Ectodermal cell (in vitro differentiated cells): Measurements from ENCODE around the gene VSTM2L.

Experiments
- H3K27ac ChIP-seq: 2 replicates; pipeline ENCODE4 v1.7.0; 2013; ENCODE audit warnings: mild to moderate bottlenecking, low read depth, low read length; ENCODE audit not compliant: insufficient read depth, poor library complexity, severe bottlenecking
- H3K27me3 ChIP-seq: 2 replicates; pipeline ENCODE4 v1.7.0; 2013; ENCODE audit warnings: mild to moderate bottlenecking, low read length; ENCODE audit not compliant: insufficient read depth, control insufficient read depth, poor library complexity, severe bottlenecking
- H3K36me3 ChIP-seq: one replicate; pipeline ENCODE4 v1.7.0; 2013; ENCODE audit warnings: low read length; ENCODE audit not compliant: control insufficient read depth, insufficient read depth
- H3K4me1 ChIP-seq: one replicate; pipeline ENCODE4 v1.7.0; 2013; ENCODE audit warnings: low read length; ENCODE audit not compliant: control insufficient read depth, insufficient read depth
- H3K4me3 ChIP-seq: 2 replicates; pipeline ENCODE4 v1.7.0; 2013; ENCODE audit warnings: low read depth, low read length, control low read depth; ENCODE audit not compliant: insufficient read depth
- H3K9me3 ChIP-seq: 2 replicates; pipeline ENCODE4 v1.7.0; 2013; ENCODE audit warnings: mild to moderate bottlenecking, low read length, moderate library complexity; ENCODE audit not compliant: control insufficient read depth
- WGBS, 2 experiments: methylation state at CpG; one replicate each; pipeline ENCODE4 v1.1.7; 2013; ENCODE audit warnings: missing lambda C conversion rate in 2 of 2; 5-methylcytosine and 5-hydroxymethylcytosine counted together

The VSTM2L gene

DNA sequence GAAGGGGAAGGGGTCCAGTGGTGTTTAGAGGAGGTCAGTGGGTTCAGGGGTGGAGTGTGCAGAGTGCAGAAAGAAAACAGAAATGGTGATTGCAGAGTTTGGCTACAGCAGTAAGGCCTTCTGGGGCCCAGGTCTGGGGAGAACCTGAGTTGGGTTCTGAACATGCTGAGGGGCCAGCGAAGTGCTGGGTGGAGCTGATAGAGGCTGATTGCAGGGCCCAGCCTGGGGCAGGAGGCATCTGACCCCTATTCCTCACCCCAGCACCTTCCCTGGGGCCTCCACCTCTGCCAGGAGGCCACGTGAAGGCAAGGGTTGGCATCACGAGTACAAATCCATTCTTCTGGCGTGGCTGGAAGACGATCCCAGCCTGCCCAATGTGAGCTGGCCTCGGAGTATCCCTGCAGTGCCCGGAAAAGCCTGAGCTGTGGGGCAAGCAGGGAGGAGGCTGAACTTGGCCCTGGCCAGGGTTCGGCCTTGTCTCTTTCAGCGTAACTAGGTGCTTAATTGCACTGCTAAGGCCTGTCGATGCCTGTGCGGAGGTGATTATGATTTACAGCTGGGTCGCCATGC, 35.3 kb downstream of the VSTM2L start:
- Histone ChIP-seq H3K27me3 (no peaks in the 10 kb centered on the region), H3K4me1 (peaks cover 4% of the 10 kb centered on the region), H3K27ac (no peak overlapping the region), H3K9me3 (no peaks in the 10 kb centered on the region), H3K36me3 (no peaks in the 10 kb centered on the region), H3K4me3 (no peak overlapping the region)
- WGBS, 2 experiments = 94 to 95% methylated on average over 12 of the region's 12 CpGs

DNA sequence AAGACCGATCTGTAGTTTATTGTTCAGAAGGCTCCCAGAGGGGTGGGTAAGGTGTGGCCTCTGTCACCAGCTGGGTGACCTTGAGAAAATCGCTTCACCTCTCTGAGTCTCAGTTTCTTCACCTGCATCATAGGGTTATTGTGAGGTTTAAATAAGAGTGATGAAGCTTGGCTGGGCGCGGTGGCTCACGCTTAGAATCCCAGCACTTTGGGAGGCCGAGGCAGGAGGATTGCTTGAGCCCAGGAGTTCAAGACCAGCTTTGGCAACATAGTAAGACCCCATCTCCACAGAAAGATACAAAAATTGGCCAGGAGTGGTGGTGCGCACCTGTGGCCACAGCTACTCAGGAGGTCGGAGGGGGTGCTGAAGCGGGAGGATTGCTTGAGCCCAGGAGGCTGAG, 36.0 kb downstream of the VSTM2L start:
- no peaks in the 10 kb centered on the region for H3K36me3 ChIP-seq
- 94 to 96% methylated on average over 9 of the region's 9 CpGs for WGBS, 2 experiments
- no peaks in the 10 kb centered on the region for H3K27me3 ChIP-seq
- H3K27ac ChIP-seq = no peak overlapping the region
- H3K4me3 ChIP-seq = no peak overlapping the region
- no peaks in the 10 kb centered on the region for H3K9me3 ChIP-seq
- peaks cover 5% of the 10 kb centered on the region for H3K4me1 ChIP-seq

DNA sequence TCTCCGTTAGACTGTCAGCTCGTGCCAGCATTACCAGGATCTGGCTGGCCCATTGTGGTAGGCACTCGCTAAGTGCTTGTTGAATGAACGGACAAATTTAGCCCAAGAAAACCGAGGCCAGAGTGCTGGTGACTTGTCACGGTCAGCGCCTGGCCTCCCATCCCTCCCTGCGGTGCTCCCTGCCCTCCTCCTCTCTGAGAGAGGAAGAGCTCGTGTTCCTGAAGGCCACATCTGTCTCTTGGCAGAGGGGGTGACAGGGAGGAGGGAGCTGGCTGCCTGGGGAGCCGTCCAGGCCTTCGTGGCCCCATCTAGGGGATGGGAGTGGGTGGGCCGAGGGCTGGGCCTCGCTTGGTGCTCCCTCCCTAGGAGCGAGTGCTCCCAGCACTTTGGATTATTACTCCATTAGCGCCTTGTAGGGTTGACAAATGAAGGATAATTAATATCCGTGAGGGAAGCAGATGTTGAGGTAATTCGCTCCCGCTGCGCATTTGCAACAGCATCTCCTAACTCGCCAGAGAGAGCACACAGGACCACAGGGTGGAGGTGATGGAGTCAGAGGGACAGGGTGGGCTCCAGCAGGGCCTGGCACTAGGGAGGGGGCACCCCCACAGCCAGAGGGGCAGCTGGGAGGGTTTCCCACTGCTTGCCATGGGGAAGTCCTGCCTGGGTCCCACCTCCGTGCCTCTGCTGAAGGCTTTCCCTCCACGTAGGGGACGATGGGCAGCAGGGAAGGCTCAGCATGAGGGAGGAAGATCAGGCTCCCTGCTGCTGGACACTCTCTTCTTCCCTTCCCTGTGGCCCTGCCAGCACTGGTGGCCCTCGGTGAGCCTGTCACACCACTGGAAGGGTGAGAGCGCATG, 37.0 kb downstream of the VSTM2L start:
- Histone ChIP-seq H3K36me3 (no peaks in the 10 kb centered on the region), H3K27me3 (no peaks in the 10 kb centered on the region), H3K27ac (no peak overlapping the region), H3K9me3 (no peaks in the 10 kb centered on the region), H3K4me1 (peaks cover 10% of the 10 kb centered on the region), H3K4me3 (no peak overlapping the region)
- 88 to 91% methylated on average over 25 of the region's 25 CpGs for WGBS, 2 experiments

DNA sequence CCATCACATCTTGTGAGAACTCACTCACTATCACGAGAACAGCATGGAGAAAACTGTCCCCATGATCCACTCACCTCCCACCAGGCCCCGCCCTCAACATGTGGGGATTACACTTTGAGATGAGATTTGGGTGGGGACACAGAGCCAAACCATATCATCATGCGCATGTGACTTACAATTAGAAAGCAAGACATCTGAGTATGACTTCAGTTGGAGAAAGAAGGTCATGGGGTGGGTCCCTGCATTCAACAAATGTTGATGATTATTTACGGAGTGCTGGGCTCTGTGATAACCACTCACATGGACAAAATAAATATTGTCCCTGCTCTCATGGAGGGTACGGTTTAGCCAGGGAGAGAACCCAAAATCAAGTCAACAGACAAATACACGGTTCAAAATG, 37.9 kb downstream of the VSTM2L start:
- Histone ChIP-seq H3K36me3 (no peaks in the 10 kb centered on the region), H3K4me1 (peaks cover 14% of the 10 kb centered on the region)
- 91 to 98% methylated on average over 6 of the region's 6 CpGs for WGBS, 2 experiments

DNA sequence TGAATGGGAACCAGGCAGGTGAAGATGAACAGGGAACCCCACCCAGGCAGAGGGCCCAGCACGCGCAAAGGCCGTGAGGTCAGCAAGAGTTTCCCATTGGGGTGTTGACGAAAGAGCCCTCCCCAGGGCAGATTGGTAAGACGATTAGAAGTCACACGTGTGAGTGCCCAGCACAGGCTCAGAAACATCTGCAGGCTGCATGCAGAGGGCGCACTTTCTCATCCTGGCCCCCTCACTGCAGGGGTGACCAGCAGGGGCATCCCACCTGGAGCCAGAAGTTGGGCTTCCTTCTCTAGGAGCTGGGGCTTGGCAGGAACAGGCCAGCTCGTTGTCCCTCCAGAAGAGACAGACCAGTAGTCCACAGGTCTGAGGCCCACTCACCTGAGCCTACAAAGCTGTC, 38.4 kb downstream of the VSTM2L start:
- H3K36me3 ChIP-seq = no peaks in the 10 kb centered on the region
- H3K27me3 ChIP-seq = no peaks in the 10 kb centered on the region
- WGBS, 2 experiments = 74 to 77% methylated on average over 8 of the region's 8 CpGs
- no peak overlapping the region for H3K4me3 ChIP-seq
- no peak overlapping the region for H3K27ac ChIP-seq
- peaks cover 14% of the 10 kb centered on the region for H3K4me1 ChIP-seq
- no peaks in the 10 kb centered on the region for H3K9me3 ChIP-seq

More for the DNA sequence above, 37.9 kb downstream of the VSTM2L start:
- no peak overlapping the region for H3K4me3 ChIP-seq
- H3K27ac ChIP-seq = no peak overlapping the region
- H3K27me3 ChIP-seq = no peaks in the 10 kb centered on the region
- no peaks in the 10 kb centered on the region for H3K9me3 ChIP-seq

DNA sequence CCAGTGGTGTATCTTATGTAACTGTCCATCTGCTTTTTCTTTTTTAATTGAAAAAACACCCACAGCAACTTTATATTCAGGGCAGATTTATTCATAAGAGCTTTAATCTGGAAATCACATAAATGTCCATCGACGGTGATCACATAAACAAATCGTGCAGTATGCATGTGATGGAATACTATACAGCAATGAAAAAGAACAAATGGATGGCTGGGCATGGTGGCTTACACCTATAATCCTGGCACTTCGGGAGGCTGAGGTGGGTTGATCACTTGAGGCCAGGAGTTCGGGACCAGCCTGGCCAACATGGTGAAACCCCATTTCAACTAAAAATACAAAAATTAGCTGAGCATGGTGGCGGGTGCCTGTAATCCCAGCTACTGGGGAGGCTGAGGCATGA, 39.1 kb downstream of the VSTM2L start:
- Histone ChIP-seq H3K36me3 (no peaks in the 10 kb centered on the region), H3K27ac (no peak overlapping the region), H3K9me3 (no peaks in the 10 kb centered on the region), H3K4me3 (no peak overlapping the region), H3K27me3 (no peaks in the 10 kb centered on the region), H3K4me1 (peaks cover 14% of the 10 kb centered on the region)
- 97% methylated on average over 6 of the region's 6 CpGs for WGBS, 2 experiments

DNA sequence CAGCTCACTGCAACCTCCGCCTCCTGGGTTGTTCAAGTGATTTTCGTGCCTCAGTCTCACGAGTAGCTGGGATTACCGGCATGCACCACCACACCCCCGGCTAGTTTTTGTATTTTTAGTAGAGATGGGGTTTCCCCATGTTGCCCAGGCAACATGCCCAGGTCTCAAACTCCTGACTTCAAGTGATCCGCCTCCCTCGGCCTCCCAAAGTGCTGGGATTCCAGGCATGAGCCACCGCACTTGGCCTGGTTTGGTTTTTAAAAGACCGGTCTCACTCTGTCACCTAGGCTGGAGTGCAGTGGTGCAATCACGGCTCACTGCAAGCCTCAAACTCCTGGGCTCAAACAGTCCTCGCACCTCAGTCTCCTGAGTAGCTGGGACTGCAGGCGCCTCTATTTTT, 40.1 kb downstream of the VSTM2L start:
- 76 to 78% methylated on average over 12 of the region's 12 CpGs for WGBS, 2 experiments
- Histone ChIP-seq H3K4me3 (no peak overlapping the region), H3K36me3 (no peaks in the 10 kb centered on the region), H3K4me1 (peaks cover 14% of the 10 kb centered on the region), H3K27ac (no peak overlapping the region), H3K27me3 (no peaks in the 10 kb centered on the region), H3K9me3 (no peaks in the 10 kb centered on the region)

DNA sequence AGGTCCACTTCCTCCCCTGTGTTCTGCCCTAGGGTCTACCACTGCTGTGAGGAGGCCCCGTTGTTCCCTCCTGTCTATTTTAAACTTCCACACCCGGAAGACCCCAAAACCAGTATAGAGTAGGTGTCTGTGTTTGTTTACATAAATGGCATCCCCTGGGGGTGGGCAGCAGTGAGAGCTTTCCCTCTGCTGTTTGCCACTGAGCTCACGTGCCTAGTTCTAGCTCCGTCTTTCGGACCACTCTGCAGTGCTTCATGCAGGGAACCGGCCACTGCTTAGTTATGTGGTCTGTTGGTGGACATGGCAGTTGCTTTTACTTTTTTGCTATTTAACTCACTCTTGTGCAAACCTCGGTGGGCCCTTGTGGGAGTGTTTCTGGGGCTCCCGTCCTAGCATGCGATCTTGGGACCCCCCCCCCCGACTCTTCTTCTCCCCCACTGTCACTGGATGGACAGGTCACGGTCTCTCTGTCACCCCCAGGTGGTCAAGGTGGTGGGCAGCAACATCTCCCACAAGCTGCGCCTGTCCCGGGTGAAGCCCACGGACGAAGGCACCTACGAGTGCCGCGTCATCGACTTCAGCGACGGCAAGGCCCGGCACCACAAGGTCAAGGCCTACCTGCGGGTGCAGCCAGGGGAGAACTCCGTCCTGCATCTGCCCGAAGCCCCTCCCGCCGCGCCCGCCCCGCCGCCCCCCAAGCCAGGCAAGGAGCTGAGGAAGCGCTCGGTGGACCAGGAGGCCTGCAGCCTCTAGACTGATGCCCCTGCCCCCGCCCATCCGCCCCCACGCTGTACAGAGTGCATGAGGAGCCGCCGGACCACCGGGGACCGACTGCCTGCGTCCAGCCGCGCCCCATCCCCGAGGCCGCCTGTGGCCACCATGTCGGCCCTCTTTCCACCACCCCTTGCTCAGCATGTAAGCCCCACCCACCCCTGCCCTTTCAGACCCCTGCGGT, 40.9 kb downstream of the VSTM2L start:
- Histone ChIP-seq H3K36me3 (no peaks in the 10 kb centered on the region), H3K9me3 (no peaks in the 10 kb centered on the region), H3K27ac (no peak overlapping the region), H3K4me3 (no peak overlapping the region), H3K27me3 (no peaks in the 10 kb centered on the region), H3K4me1 (peaks cover 14% of the 10 kb centered on the region)
- WGBS, 2 experiments = 90 to 93% methylated on average over 46 to 47 of the region's 47 CpGs

DNA sequence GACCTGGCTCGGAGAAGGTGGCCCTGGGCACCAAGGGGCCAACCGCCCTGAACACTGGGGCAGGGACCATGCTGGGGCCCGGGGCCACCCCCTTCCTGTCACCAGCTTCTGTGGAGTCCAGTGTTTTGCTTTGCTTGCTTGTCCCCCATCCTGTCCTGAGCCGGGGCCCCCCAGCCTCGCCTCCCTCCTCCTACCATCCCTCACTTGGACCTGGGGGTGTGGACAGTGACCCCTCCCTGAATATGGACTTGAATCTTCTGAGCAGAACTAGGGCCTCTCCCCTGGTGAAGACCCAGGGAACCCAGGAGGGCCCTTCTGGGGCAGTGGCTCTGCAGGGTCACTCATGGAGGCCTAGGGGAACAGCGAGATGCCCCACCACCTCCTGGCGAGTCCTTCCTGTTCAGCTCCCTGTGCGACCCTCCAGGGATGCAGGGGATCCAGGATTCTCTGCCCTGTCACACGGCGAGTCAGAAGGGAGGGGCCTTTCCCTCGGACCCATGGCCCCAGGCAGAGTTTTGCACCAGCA, 41.6 kb downstream of the VSTM2L start:
- Histone ChIP-seq H3K9me3 (no peaks in the 10 kb centered on the region), H3K27ac (no peak overlapping the region), H3K4me1 (peaks cover 14% of the 10 kb centered on the region), H3K4me3 (no peak overlapping the region), H3K27me3 (no peaks in the 10 kb centered on the region), H3K36me3 (no peaks in the 10 kb centered on the region)
- 84 to 88% methylated on average over 11 of the region's 11 CpGs for WGBS, 2 experiments
